ENCODE data around the gene CLEC4M. TPM values are rescaled to one million over a fixed set of nuclear protein-coding genes. Genes with fewer than 3 reads are reported as not detected.

The CLEC4M gene
- total and polyA plus RNA-seq, 8 donors = 1.8 TPM; not detected in 7

- peaks cover 0 to 26% (median 0%) of the 10 kb centered on the region in 3 donors for H3K27me3 ChIP-seq
- TF ChIP-seq EP300 (IDR thresholded peaks at IDR 0.05) = no peak
- no peak for TF ChIP-seq CTCF (IDR thresholded peaks at IDR 0.05)
- no peak for TF ChIP-seq POLR2A (IDR thresholded peaks at IDR 0.05)
- no peak for TF ChIP-seq POLR2AphosphoS5 (IDR thresholded peaks at IDR 0.05)
- H3K4me1 ChIP-seq = no peaks in the 10 kb centered on the region
- no peak overlapping the region for H3K4me3 ChIP-seq
- no peaks in the 10 kb centered on the region for H3K9me3 ChIP-seq
- intact Hi-C loops (cut with DNase I; ENCODE audit: low total_unique reads) = no loop called here
- DNase-seq = no peak
- no peak overlapping the region for H3K27ac ChIP-seq
- H3K36me3 ChIP-seq = no peaks in the 10 kb centered on the region
- 72 to 90% (median 81%) methylated on average over 6 of the region's 6 CpGs for WGBS, 5 donors
Measured at GRCh38 chr19:7740682-7741054, 22.4 kb upstream of the CLEC4M start.

GRCh38 chr19:7742575-7742974, 20.5 kb upstream of the CLEC4M start:
- DNase-seq = no peak
- intact Hi-C loops (cut with DNase I; ENCODE audit: low total_unique reads) = no loop called here
- 52 to 86% (median 69%) methylated on average over 2 of the region's 2 CpGs for WGBS, 5 donors

GRCh38 chr19:7742991-7743390, 20.1 kb upstream of the CLEC4M start:
- TF ChIP-seq POLR2A (IDR thresholded peaks at IDR 0.05) (no peak), EP300 (IDR thresholded peaks at IDR 0.05) (no peak), POLR2AphosphoS5 (IDR thresholded peaks at IDR 0.05) (no peak), CTCF (IDR thresholded peaks at IDR 0.05) (no peak)
- no peak for DNase-seq

More at GRCh38 chr19:7742575-7742974, 20.5 kb upstream of the CLEC4M start:
- Histone ChIP-seq H3K4me1 (no peaks in the 10 kb centered on the region), H3K36me3 (no peaks in the 10 kb centered on the region), H3K9me3 (no peaks in the 10 kb centered on the region), H3K27me3 (peaks cover 0 to 41% (median 0%) of the 10 kb centered on the region in 3 donors), H3K4me3 (no peak overlapping the region), H3K27ac (no peak overlapping the region)
- TF ChIP-seq CTCF (IDR thresholded peaks at IDR 0.05) (no peak), POLR2AphosphoS5 (IDR thresholded peaks at IDR 0.05) (no peak), EP300 (IDR thresholded peaks at IDR 0.05) (no peak), POLR2A (IDR thresholded peaks at IDR 0.05) (no peak)

GRCh38 chr19:7743425-7743841, 19.6 kb upstream of the CLEC4M start:
- H3K4me1 ChIP-seq = no peaks in the 10 kb centered on the region
- TF ChIP-seq EP300 (IDR thresholded peaks at IDR 0.05) = no peak
- no peak for TF ChIP-seq POLR2AphosphoS5 (IDR thresholded peaks at IDR 0.05)
- no peak for TF ChIP-seq CTCF (IDR thresholded peaks at IDR 0.05)
- no peak for TF ChIP-seq POLR2A (IDR thresholded peaks at IDR 0.05)

More at GRCh38 chr19:7742991-7743390, 20.1 kb upstream of the CLEC4M start:
- Histone ChIP-seq H3K27ac (no peak overlapping the region), H3K27me3 (peaks cover 0 to 46% (median 0%) of the 10 kb centered on the region in 3 donors), H3K4me3 (no peak overlapping the region), H3K9me3 (no peaks in the 10 kb centered on the region), H3K4me1 (no peaks in the 10 kb centered on the region), H3K36me3 (no peaks in the 10 kb centered on the region)
- intact Hi-C loops (cut with DNase I; ENCODE audit: low total_unique reads) = no loop called here
- WGBS, 5 donors = 70 to 78% (median 76%) methylated on average over 11 of the region's 11 CpGs

More at GRCh38 chr19:7743425-7743841, 19.6 kb upstream of the CLEC4M start:
- DNase-seq = no peak
- Histone ChIP-seq H3K27me3 (peaks cover 0 to 49% (median 0%) of the 10 kb centered on the region in 3 donors), H3K9me3 (no peaks in the 10 kb centered on the region), H3K4me3 (no peak overlapping the region), H3K36me3 (no peaks in the 10 kb centered on the region), H3K27ac (no peak overlapping the region)
- intact Hi-C loops (cut with DNase I; ENCODE audit: low total_unique reads) = no loop called here
- WGBS, 5 donors = 54 to 62% (median 61%) methylated on average over 2 of the region's 2 CpGs
